SK-N-MC (cell line): Measurements from ENCODE around the gene HTRA1.

ENCODE experiments used
- EZH2 ChIP-seq: fragments of 200-600 bp; sonication (generic); IDR thresholded peaks from one replicate; pipeline ENCODE4 v1.6.1; 2017; ENCODE audit warnings: antibody characterized with exemption
- FOXP2 ChIP-seq: optimal IDR thresholded peaks from 2 replicates; pipeline ENCODE3; 2011; ENCODE audit warnings: mild to moderate bottlenecking, moderate library complexity; ENCODE audit not compliant: insufficient read depth; ENCODE audit errors: extremely low read length, control extremely low read depth
- POLR2AphosphoS5 ChIP-seq: IDR thresholded peaks from 2 replicates; pipeline ENCODE4 v1.6.1; 2012; ENCODE audit warnings: mild to moderate bottlenecking, low read depth, low read length, borderline replicate concordance

DNA sequence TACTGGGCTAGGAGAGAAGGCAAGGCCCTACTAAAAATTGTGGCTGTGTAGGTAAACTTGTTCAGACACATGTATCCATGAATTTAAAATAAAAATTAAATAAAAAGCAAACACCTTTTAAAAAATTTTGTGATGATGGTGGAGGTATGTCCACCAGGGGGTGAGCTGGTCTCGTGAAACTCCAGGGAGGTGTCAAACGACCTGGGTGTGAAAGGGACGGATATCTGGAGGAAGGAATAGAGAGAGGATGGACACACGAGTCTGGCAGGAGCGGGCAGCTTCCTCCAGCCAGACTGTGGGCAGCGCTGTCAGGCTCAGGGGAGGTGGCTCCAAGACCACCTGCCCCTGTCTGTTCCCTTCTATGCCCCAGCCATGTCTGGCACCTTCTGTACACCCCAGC is 64.4 kb downstream of the HTRA1 start:
- no peak for TF ChIP-seq POLR2AphosphoS5
- TF ChIP-seq EZH2 = no peak
- TF ChIP-seq FOXP2 = no peak
